ENCODE results near the gene ARHGAP23. TPM values are rescaled to one million over a fixed set of nuclear protein-coding genes. Genes with fewer than 3 reads are reported as not detected.

The ARHGAP23 gene
- total and polyA plus RNA-seq, 10 of the 15 experiments (the other 5 are each of a cell fraction or from before 2014, with no cell fraction given), result 0.23 to 5.8 (median 2.1) TPM

GRCh38 chr17:38464723-38465390 lies 36.6 kb downstream of the ARHGAP23 start:
- DNase-seq (ENCODE audit: low read depth, low spot score) (no peak), FAIRE-seq (no peak), ATAC-seq (no peak)
- intact Hi-C loops (cut with micrococcal nuclease; ENCODE audit: unreplicated experiment) (no loop called here), in situ Hi-C loops (cut with MboI) (no loop called here)
- Histone ChIP-seq H3K4me3 (no peak overlapping the region), H3K9ac (ENCODE audit: control insufficient read depth, insufficient read depth, low read length) (no peak overlapping the region), H4K20me1 (ENCODE audit: control insufficient read depth, insufficient read depth) (no peaks in the 10 kb centered on the region), H3K4me1 (ENCODE audit: control insufficient read depth, insufficient read depth, low read length) (no peaks in the 10 kb centered on the region), H3K27me3 (replicated peaks in 1 of 2; ENCODE audit: control insufficient read depth in 2 of 2, insufficient read depth in 2 of 2, low read length in 1 of 2) (no peaks in the 10 kb centered on the region), H3K9me3 (replicated peaks; ENCODE audit: control insufficient read depth, insufficient read depth, low read length) (no peaks in the 10 kb centered on the region), H3K27ac (ENCODE audit: control insufficient read depth, insufficient read depth) (no peak overlapping the region), H3K36me3 (ENCODE audit: control insufficient read depth in 2 of 2, insufficient read depth in 2 of 2, low read length in 1 of 2) (no peaks in the 10 kb centered on the region), H2AFZ (ENCODE audit: control insufficient read depth, low read depth, low read length) (no peak overlapping the region), H3K4me2 (ENCODE audit: control insufficient read depth, insufficient read depth) (no peak overlapping the region), H3K79me2 (ENCODE audit: control insufficient read depth, insufficient read depth, low read length) (no peaks in the 10 kb centered on the region)
- ChIA-PET POLR2A (no interaction called here), CTCF (no interaction called here), RAD21 (ENCODE audit: unreplicated experiment) (interaction anchor here (0.5 kb wide), 1 partner anchor 39 kb away, joined by 3 read pairs; no protein-coding TSS in a partner anchor), SMC1A (ENCODE audit: uncharacterized antibody, unreplicated experiment) (no interaction called here)
- 76% methylated on average over 17 of the region's 28 CpGs for WGBS (ENCODE audit: insufficient coverage, insufficient replicate concordance, low lambda C conversion rate, missing lambda C conversion rate)
- no TSS peak for BruUV-seq (replicated peaks)
- no peak for TF ChIP-seq PAX5 (IDR thresholded peaks at IDR 0.05; ENCODE audit: borderline replicate concordance, low read depth, low read length)
- no peak for TF ChIP-seq MYC (IDR thresholded peaks at IDR 0.05; ENCODE audit: insufficient read depth, insufficient read length, insufficient replicate concordance, low read length, severe bottlenecking)
- no peak for TF ChIP-seq FOXM1 (IDR thresholded peaks at IDR 0.05; ENCODE audit: low read depth, low read length)
- TF ChIP-seq NFXL1 (IDR thresholded peaks at IDR 0.05; ENCODE audit: borderline replicate concordance), result no peak
- TF ChIP-seq ESRRA (IDR thresholded peaks at IDR 0.05; ENCODE audit: low read length), result no peak
- TF ChIP-seq CHD1 (IDR thresholded peaks at IDR 0.05; ENCODE audit: low read depth, low read length), result no peak
- no peak for TF ChIP-seq TCF3 (IDR thresholded peaks at IDR 0.05; ENCODE audit: borderline replicate concordance, insufficient read depth, low read depth, low read length)
- TF ChIP-seq MLLT1 (IDR thresholded peaks at IDR 0.05), result no peak
- no peak for TF ChIP-seq ATF7 (IDR thresholded peaks at IDR 0.05; ENCODE audit: low read depth)
- no peak for TF ChIP-seq POLR2AphosphoS2 (IDR thresholded peaks at IDR 0.05; ENCODE audit: low read depth, low read length)
- no peak for TF ChIP-seq RUNX3 (IDR thresholded peaks at IDR 0.05; ENCODE audit: low read length)
- no peak for TF ChIP-seq RAD21 (IDR thresholded peaks at IDR 0.05; ENCODE audit: insufficient read depth, low read depth, low read length)
- no peak for TF ChIP-seq HDAC6 (IDR thresholded peaks at IDR 0.05; ENCODE audit: unreplicated experiment)
- TF ChIP-seq, protein P1, sequence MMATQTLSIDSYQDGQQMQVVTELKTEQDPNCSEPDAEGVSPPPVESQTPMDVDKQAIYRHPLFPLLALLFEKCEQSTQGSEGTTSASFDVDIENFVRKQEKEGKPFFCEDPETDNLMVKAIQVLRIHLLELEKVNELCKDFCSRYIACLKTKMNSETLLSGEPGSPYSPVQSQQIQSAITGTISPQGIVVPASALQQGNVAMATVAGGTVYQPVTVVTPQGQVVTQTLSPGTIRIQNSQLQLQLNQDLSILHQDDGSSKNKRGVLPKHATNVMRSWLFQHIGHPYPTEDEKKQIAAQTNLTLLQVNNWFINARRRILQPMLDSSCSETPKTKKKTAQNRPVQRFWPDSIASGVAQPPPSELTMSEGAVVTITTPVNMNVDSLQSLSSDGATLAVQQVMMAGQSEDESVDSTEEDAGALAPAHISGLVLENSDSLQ (IDR thresholded peaks at IDR 0.05), result no peak
- no peak for TF ChIP-seq RFX5 (IDR thresholded peaks at IDR 0.05; ENCODE audit: low read depth, low read length)
